ENCODE data around the gene TMOD1. TPM values are rescaled to one million over a fixed set of nuclear protein-coding genes. Genes with fewer than 3 reads are reported as not detected.

Gene TMOD1
- total and polyA plus RNA-seq, 4 donors, result 9.2 to 20.0 (median 14.1) TPM

GRCh38 chr9:97502984-97503861 lies 1.8 kb downstream of the TMOD1 start:
- H3K9ac ChIP-seq (ENCODE audit: low read depth in 1 of 2, low read length in 2 of 2), result no peak overlapping the region
- no peaks in the 10 kb centered on the region for H3K36me3 ChIP-seq (ENCODE audit: control insufficient read depth in 4 of 4, insufficient read depth in 3 of 4, low read depth in 1 of 4, low read length in 3 of 4)
- H3K27me3 ChIP-seq (ENCODE audit: control insufficient read depth in 4 of 4, insufficient read depth in 4 of 4, low read length in 3 of 4), result no peaks in the 10 kb centered on the region
- H3K4me1 ChIP-seq (ENCODE audit: control insufficient read depth in 4 of 4, insufficient read depth in 4 of 4, low read length in 3 of 4), result peaks cover 3 to 17% (median 12%) of the 10 kb centered on the region in 4 donors
- H3K9me3 ChIP-seq (ENCODE audit: control insufficient read depth in 4 of 4, low read length in 3 of 4), result no peaks in the 10 kb centered on the region
- H3K4me3 ChIP-seq (ENCODE audit: low read depth in 1 of 3, low read length in 3 of 3), result peak overlapping the region; percentile 66 to 91 (median 72)
- 63% methylated on average over 17 of the region's 17 CpGs for WGBS
- TF ChIP-seq ATF3 (IDR thresholded peaks at IDR 0.05), result no peak
- TF ChIP-seq HNF4G (IDR thresholded peaks at IDR 0.05), result no peak
- TF ChIP-seq REST (IDR thresholded peaks at IDR 0.05), result no peak
- TF ChIP-seq ZBTB33 (IDR thresholded peaks at IDR 0.05), result no peak
- no peak for TF ChIP-seq YY1 (IDR thresholded peaks at IDR 0.05)
- no peak for TF ChIP-seq CTCF (IDR thresholded peaks at IDR 0.05; ENCODE audit: low read depth, low read length, missing input control)
- TF ChIP-seq HNF4A (conservative IDR thresholded peaks at IDR 0.05), result peak in 1 of 2 donors; percentile 33
- no peak for TF ChIP-seq JUND (IDR thresholded peaks at IDR 0.05)
- TF ChIP-seq TAF1 (conservative IDR thresholded peaks at IDR 0.05), result no peak
- no peak overlapping the region for H3K27ac ChIP-seq (ENCODE audit: low read depth in 1 of 2, low read length in 2 of 2)
- DNase-seq (ENCODE audit: low spot score), result peak; percentile 70

GRCh38 chr9:97503862-97504210 lies 2.4 kb downstream of the TMOD1 start:
- Histone ChIP-seq H3K9ac (ENCODE audit: low read depth in 1 of 2, low read length in 2 of 2) (no peak overlapping the region), H3K4me3 (ENCODE audit: low read depth in 1 of 3, low read length in 3 of 3) (no peak overlapping the region), H3K27ac (ENCODE audit: low read depth in 1 of 2, low read length in 2 of 2) (peak overlapping the region in 1 of 2 donors; percentile 27), H3K9me3 (ENCODE audit: control insufficient read depth in 4 of 4, low read length in 3 of 4) (no peaks in the 10 kb centered on the region), H3K36me3 (ENCODE audit: control insufficient read depth in 4 of 4, insufficient read depth in 3 of 4, low read depth in 1 of 4, low read length in 3 of 4) (no peaks in the 10 kb centered on the region), H3K4me1 (ENCODE audit: control insufficient read depth in 4 of 4, insufficient read depth in 4 of 4, low read length in 3 of 4) (peaks cover 3 to 17% (median 12%) of the 10 kb centered on the region in 4 donors), H3K27me3 (ENCODE audit: control insufficient read depth in 4 of 4, insufficient read depth in 4 of 4, low read length in 3 of 4) (no peaks in the 10 kb centered on the region)
- TF ChIP-seq SP1 (IDR thresholded peaks at IDR 0.05) (no peak), JUND (IDR thresholded peaks at IDR 0.05) (no peak), FOXA1 (IDR thresholded peaks at IDR 0.05) (no peak), ATF3 (IDR thresholded peaks at IDR 0.05) (no peak)
- no peak for DNase-seq (ENCODE audit: low spot score)
- 89% methylated on average over 1 of the region's 1 CpG for WGBS
